ENCODE results near the gene SLC25A43.

GRCh38 chrX:119382606-119383005 lies 16.5 kb upstream of the SLC25A43 start:
- no peak for TF ChIP-seq CTCF (IDR thresholded peaks at IDR 0.05 in 4 of 5, conservative IDR thresholded peaks at IDR 0.05 in 1 of 5)
- no peak for TF ChIP-seq POLR2A (IDR thresholded peaks at IDR 0.05)

Data from gastrocnemius medialis (tissue), 4 donors.